HepG2 (cell line): ENCODE results near the gene COL26A1. TPM values are rescaled to one million over a fixed set of nuclear protein-coding genes. Genes with fewer than 3 reads are reported as not detected.

Experiments
- ARHGAP35 ChIP-seq: sonication (generic); formaldehyde crosslinking; IDR thresholded peaks from 2 replicates; pipeline ENCODE4 v1.9.0; 2022; ENCODE audit warnings: mild to moderate bottlenecking, inconsistent platforms, moderate library complexity, missing genetic modification reagents, borderline replicate concordance
- GATAD2A ChIP-seq: IDR thresholded peaks from 2 replicates; pipeline ENCODE4 v1.6.1; 2016
- SNAPC4 ChIP-seq: sonication (generic); formaldehyde crosslinking; IDR thresholded peaks from 2 replicates; pipeline ENCODE4 v1.4.0; 2020; ENCODE audit warnings: mild to moderate bottlenecking, missing genetic modification reagents
- ZNF296 ChIP-seq: sonication (generic); formaldehyde crosslinking; conservative IDR thresholded peaks from 2 replicates; pipeline ENCODE4 v1.5.0; 2020; ENCODE audit warnings: mild to moderate bottlenecking, missing genetic modification reagents
- ZNF383 ChIP-seq: sonication (generic); formaldehyde crosslinking; IDR thresholded peaks from 2 replicates; pipeline ENCODE4 v1.4.0; 2020; ENCODE audit warnings: missing genetic modification reagents, mild to moderate bottlenecking, borderline replicate concordance
- polyA plus RNA-seq, 8 experiments: library from polyadenylated mRNA; depleted of rRNA in 3 of 8; stranded (reverse) in 7 of 8; unstranded in 1 of 8; fragments of >200 nt; fragmentation: Illumina TruSeq in 4 of 8; extraction: Trizol in 4 of 8; gene quantifications; 2 replicates each; pipeline versions ENCODE4 v1.2.1 to v1.2.3, GENCODE V29; 2011 to 2016; ENCODE audit warnings: low read depth in 4 of 8, missing spikeins in 1 of 8, mixed read lengths in 1 of 8; ENCODE audit not compliant: insufficient read depth in 1 of 8
- total RNA-seq, 5 experiments: library from RNA; depleted of rRNA; stranded (reverse); fragments of >200 nt; fragmentation: Illumina TruSeq; extraction: Trizol; gene quantifications; 2 replicates each; pipeline ENCODE4 v1.2.3, GENCODE V29; 2016; ENCODE audit warnings: low read depth in 1 of 5
- TF ChIP-seq, protein P1 (sequence below): sonication (generic); formaldehyde crosslinking; IDR thresholded peaks from 2 replicates; pipeline ENCODE4 v1.4.0; 2020; ENCODE audit warnings: missing genetic modification reagents

COL26A1 gene
- total and polyA plus RNA-seq, 2 of the 13 experiments (the other 11 are each of a cell fraction or from before 2014, with no cell fraction given) = 7.8 to 9.2 TPM

DNA sequence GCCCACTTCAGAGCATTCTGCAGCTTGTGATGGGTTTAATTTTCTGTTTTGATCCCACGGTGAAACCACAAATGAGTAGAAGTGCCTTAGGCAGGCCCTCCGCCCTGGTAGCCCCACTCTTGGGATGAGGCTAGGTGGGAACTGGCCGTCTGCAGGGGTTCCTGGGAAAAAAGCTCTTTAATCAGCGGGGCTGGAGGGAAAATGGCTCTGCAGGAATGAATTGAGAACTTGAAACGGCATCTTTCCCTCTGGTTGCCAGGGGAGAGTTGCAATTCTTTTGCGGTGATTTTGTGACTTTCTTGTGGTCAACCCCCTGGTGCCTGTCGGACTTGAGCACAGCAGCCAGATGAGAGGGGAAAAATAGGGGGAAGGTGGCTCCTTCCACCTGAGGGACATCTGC, 32.7 kb downstream of the COL26A1 start (continued):
- TF ChIP-seq ZNF383 (no peak), ARHGAP35 (no peak), GATAD2A (no peak), ZNF296 (no peak), SNAPC4 (CRISPR knock-in tag) (no peak)
- TF ChIP-seq, protein P1, sequence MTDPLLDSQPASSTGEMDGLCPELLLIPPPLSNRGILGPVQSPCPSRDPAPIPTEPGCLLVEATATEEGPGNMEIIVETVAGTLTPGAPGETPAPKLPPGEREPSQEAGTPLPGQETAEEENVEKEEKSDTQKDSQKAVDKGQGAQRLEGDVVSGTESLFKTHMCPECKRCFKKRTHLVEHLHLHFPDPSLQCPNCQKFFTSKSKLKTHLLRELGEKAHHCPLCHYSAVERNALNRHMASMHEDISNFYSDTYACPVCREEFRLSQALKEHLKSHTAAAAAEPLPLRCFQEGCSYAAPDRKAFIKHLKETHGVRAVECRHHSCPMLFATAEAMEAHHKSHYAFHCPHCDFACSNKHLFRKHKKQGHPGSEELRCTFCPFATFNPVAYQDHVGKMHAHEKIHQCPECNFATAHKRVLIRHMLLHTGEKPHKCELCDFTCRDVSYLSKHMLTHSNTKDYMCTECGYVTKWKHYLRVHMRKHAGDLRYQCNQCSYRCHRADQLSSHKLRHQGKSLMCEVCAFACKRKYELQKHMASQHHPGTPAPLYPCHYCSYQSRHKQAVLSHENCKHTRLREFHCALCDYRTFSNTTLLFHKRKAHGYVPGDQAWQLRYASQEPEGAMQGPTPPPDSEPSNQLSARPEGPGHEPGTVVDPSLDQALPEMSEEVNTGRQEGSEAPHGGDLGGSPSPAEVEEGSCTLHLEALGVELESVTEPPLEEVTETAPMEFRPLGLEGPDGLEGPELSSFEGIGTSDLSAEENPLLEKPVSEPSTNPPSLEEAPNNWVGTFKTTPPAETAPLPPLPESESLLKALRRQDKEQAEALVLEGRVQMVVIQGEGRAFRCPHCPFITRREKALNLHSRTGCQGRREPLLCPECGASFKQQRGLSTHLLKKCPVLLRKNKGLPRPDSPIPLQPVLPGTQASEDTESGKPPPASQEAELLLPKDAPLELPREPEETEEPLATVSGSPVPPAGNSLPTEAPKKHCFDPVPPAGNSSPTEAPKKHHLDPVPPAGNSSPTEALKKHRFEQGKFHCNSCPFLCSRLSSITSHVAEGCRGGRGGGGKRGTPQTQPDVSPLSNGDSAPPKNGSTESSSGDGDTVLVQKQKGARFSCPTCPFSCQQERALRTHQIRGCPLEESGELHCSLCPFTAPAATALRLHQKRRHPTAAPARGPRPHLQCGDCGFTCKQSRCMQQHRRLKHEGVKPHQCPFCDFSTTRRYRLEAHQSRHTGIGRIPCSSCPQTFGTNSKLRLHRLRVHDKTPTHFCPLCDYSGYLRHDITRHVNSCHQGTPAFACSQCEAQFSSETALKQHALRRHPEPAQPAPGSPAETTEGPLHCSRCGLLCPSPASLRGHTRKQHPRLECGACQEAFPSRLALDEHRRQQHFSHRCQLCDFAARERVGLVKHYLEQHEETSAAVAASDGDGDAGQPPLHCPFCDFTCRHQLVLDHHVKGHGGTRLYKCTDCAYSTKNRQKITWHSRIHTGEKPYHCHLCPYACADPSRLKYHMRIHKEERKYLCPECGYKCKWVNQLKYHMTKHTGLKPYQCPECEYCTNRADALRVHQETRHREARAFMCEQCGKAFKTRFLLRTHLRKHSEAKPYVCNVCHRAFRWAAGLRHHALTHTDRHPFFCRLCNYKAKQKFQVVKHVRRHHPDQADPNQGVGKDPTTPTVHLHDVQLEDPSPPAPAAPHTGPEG (CRISPR knock-in tag) = no peak
